ENCODE measurements around the gene UBAC2.

Gene UBAC2

GRCh38 chr13:99421271-99421670 is 220.6 kb downstream of the UBAC2 start:
- TF ChIP-seq POLR2A (IDR thresholded peaks at IDR 0.05; ENCODE audit: low read depth, low read length), result no peak
- TF ChIP-seq POU2F2 (IDR thresholded peaks at IDR 0.05; ENCODE audit: low read depth, low read length), result no peak
- TF ChIP-seq POLR2AphosphoS5 (IDR thresholded peaks at IDR 0.05; ENCODE audit: low read depth, low read length), result no peak
- no peak for TF ChIP-seq SPI1 (IDR thresholded peaks at IDR 0.05; ENCODE audit: low read depth, low read length)
- no peak for TF ChIP-seq TAF1 (IDR thresholded peaks at IDR 0.05; ENCODE audit: low read depth, low read length)
- no peak for TF ChIP-seq PAX5 (IDR thresholded peaks at IDR 0.05; ENCODE audit: insufficient read depth, low read length, severe bottlenecking)
- DNase-seq (ENCODE audit: insufficient read length, low spot score) (no peak), FAIRE-seq (no peak)

GRCh38 chr13:99421758-99422585 is 221.3 kb downstream of the UBAC2 start:
- TF ChIP-seq POLR2A (IDR thresholded peaks at IDR 0.05; ENCODE audit: low read depth, low read length), result no peak
- peak; percentile 88 for TF ChIP-seq SPI1 (IDR thresholded peaks at IDR 0.05; ENCODE audit: low read depth, low read length)
- FAIRE-seq (peak; percentile 89), DNase-seq (ENCODE audit: insufficient read length, low spot score) (no peak)

GRCh38 chr13:99422586-99423220 is 222.0 kb downstream of the UBAC2 start:
- FAIRE-seq (peak; percentile 69), DNase-seq (ENCODE audit: insufficient read length, low spot score) (no peak)
- TF ChIP-seq POLR2AphosphoS5 (IDR thresholded peaks at IDR 0.05; ENCODE audit: low read depth, low read length), result no peak
- TF ChIP-seq PAX5 (IDR thresholded peaks at IDR 0.05; ENCODE audit: insufficient read depth, low read length, severe bottlenecking), result no peak
- TF ChIP-seq SPI1 (IDR thresholded peaks at IDR 0.05; ENCODE audit: low read depth, low read length), result no peak
- no peak for TF ChIP-seq TAF1 (IDR thresholded peaks at IDR 0.05; ENCODE audit: low read depth, low read length)
- no peak for TF ChIP-seq POLR2A (IDR thresholded peaks at IDR 0.05; ENCODE audit: low read depth, low read length)
- TF ChIP-seq POU2F2 (IDR thresholded peaks at IDR 0.05; ENCODE audit: low read depth, low read length), result no peak

- FAIRE-seq (peak; percentile 84), DNase-seq (ENCODE audit: insufficient read length, low spot score) (peak; percentile 58)
- TF ChIP-seq SPI1 (IDR thresholded peaks at IDR 0.05; ENCODE audit: low read depth, low read length), result peak; percentile 75
- no peak for TF ChIP-seq POLR2A (IDR thresholded peaks at IDR 0.05; ENCODE audit: low read depth, low read length)
Observed at GRCh38 chr13:99425485-99426341, 225.1 kb downstream of the UBAC2 start.

- FAIRE-seq (peak; percentile 87), DNase-seq (ENCODE audit: insufficient read length, low spot score) (no peak)
- TF ChIP-seq PAX5 (IDR thresholded peaks at IDR 0.05; ENCODE audit: insufficient read depth, low read length, severe bottlenecking) (no peak), POLR2A (IDR thresholded peaks at IDR 0.05; ENCODE audit: low read depth, low read length) (no peak)
Observed at GRCh38 chr13:99426426-99426825, 225.8 kb downstream of the UBAC2 start.

- no peak for DNase-seq (ENCODE audit: insufficient read length, low spot score)
- TF ChIP-seq PAX5 (IDR thresholded peaks at IDR 0.05; ENCODE audit: insufficient read depth, low read length, severe bottlenecking), result peak; percentile 72
- TF ChIP-seq SPI1 (IDR thresholded peaks at IDR 0.05; ENCODE audit: low read depth, low read length), result no peak
- TF ChIP-seq POLR2A (IDR thresholded peaks at IDR 0.05; ENCODE audit: low read depth, low read length), result no peak
- no peak for TF ChIP-seq POU2F2 (IDR thresholded peaks at IDR 0.05; ENCODE audit: low read depth, low read length)
- no peak for FAIRE-seq
Observed at GRCh38 chr13:99429670-99430069, 229.0 kb downstream of the UBAC2 start.

GRCh38 chr13:99431927-99432608 is 231.4 kb downstream of the UBAC2 start:
- FAIRE-seq, result peak; percentile 96
- DNase-seq (ENCODE audit: insufficient read length, low spot score), result peak; percentile 49
- TF ChIP-seq PAX5 (IDR thresholded peaks at IDR 0.05; ENCODE audit: insufficient read depth, low read length, severe bottlenecking), result no peak
- peak; percentile 77 for TF ChIP-seq SPI1 (IDR thresholded peaks at IDR 0.05; ENCODE audit: low read depth, low read length)

- FAIRE-seq (no peak), DNase-seq (ENCODE audit: insufficient read length, low spot score) (peak; percentile 47)
- TF ChIP-seq POU2F2 (IDR thresholded peaks at IDR 0.05; ENCODE audit: low read depth, low read length) (peak; percentile 43; the same call in 1 of the 2 replicates), PAX5 (IDR thresholded peaks at IDR 0.05; ENCODE audit: insufficient read depth, low read length, severe bottlenecking) (peak; percentile 56), SPI1 (IDR thresholded peaks at IDR 0.05; ENCODE audit: low read depth, low read length) (peak; percentile 65), POLR2A (IDR thresholded peaks at IDR 0.05; ENCODE audit: low read depth, low read length) (peak; percentile 20; the same call in 1 of the 2 replicates), POLR2AphosphoS5 (IDR thresholded peaks at IDR 0.05; ENCODE audit: low read depth, low read length) (no peak), TAF1 (IDR thresholded peaks at IDR 0.05; ENCODE audit: low read depth, low read length) (peak; percentile 46)
Observed at GRCh38 chr13:99432609-99433542, 232.2 kb downstream of the UBAC2 start.
